ENCODE measurements around the gene CCDC117.

Gene CCDC117

DNA sequence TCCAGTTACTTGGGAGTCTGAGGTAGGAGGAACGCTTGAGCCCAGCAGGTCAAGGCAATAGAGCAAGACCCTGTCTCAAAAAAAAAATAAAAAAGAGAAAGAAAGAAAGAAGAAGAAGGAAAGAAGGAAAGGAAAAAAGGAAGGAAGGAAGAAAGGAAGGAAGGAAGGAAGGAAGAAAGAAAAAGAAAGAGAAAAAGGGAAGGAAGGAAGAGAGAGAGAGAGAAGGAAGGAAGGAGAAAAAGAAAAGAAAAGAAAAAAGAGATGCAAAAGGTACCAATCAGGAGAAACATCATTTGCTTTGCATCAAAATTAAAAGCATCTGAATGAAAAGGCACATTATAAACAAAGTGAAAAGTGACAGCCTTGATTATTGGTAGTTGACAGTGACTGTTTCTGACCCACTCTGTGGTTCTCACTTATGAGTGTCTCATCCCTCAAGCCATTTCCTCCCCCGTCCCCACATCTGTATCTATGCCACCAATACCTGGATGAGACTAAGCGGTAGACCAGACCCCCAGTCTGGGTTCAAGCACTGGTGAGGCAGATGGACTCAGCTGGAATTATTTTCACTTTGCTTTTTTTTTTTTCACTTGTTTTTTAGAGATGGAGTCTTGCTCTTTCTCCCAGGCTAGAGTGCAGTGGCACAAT lies 60.9 kb downstream of the CCDC117 start:
- no peak for DNase-seq

DNA sequence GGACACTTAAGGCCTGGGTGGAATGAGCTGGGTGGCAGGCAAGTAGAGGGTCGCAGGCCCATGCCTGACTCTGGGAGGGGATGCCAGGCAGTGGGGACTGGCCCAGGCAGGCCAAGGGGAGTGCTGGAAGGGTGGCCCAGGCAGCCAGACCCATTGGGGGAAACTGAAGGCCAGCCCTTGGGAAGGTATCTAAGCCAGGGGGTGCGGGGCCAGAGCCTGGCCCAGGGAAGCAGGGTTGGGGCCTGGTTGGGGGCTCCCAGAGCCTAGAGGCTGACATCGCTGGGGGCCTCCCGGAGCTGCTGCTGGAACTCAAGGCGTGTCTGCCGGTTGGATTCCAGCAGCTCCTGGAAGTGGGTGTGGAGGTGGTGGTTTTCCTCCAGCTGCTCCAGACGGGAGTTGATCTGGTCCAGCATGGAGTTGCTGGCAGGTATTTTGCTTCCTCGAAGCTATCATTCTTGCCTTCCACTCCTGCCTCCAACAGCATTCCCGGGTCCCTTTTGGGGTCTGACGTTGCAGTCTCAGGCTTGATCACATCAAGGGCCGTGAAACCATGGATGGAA lies 63.2 kb downstream of the CCDC117 start:
- no peak for DNase-seq

- no peak for DNase-seq
Observed at GRCh38 chr22:28837640-28838039, 65.1 kb downstream of the CCDC117 start.
